HFFc6 (cell line): ENCODE data around the gene RAB27A. TPM values are rescaled to one million over a fixed set of nuclear protein-coding genes. Genes with fewer than 3 reads are reported as not detected.

Source experiments
- DNase-seq: peaks from one replicate; pipeline ENCODE4 v3.0.0-alpha.2; 2018
- H3K27ac Mint-ChIP-seq: 2 replicates; pipeline ENCODE4 v1.8.0; 2020; ENCODE audit warnings: mild to moderate bottlenecking, mixed read lengths
- H3K27me3 Mint-ChIP-seq: 2 replicates; pipeline ENCODE4 v1.8.0; 2021; ENCODE audit warnings: mild to moderate bottlenecking, moderate library complexity, mixed read lengths; ENCODE audit not compliant: insufficient read depth
- H3K36me3 Mint-ChIP-seq: 2 replicates; pipeline ENCODE4 v1.8.0; 2021; ENCODE audit warnings: low read depth, mixed read lengths
- H3K4me1 Mint-ChIP-seq: 2 replicates; pipeline ENCODE4 v1.8.0; 2020; ENCODE audit warnings: low read depth, mixed read lengths
- H3K4me3 Mint-ChIP-seq: 2 replicates; pipeline ENCODE4 v1.8.0; 2020; ENCODE audit warnings: mild to moderate bottlenecking, moderate library complexity, mixed read lengths
- H3K9me3 Mint-ChIP-seq: 2 replicates; pipeline ENCODE4 v1.8.0; 2020; ENCODE audit warnings: mild to moderate bottlenecking, mixed read lengths
- total RNA-seq, 6 experiments: library from RNA; stranded (reverse); fragmentation: NEBNext Ultra II Directional; extraction: Animal tissue kit (Norgen Biotek cat#: 25700); gene quantifications; 2 replicates in 1 of 6; 3 replicates in 5 of 6; pipeline ENCODE4 v1.2.3, GENCODE V29; 2021
- TF ChIP-seq, protein P1 (sequence below): fragments of 200-600 bp; sonication (generic); IDR thresholded peaks from 2 replicates; pipeline ENCODE4 v1.5.0; 2021; ENCODE audit warnings: antibody characterized with exemption, mild to moderate bottlenecking

The RAB27A gene
- total RNA-seq, 6 experiments from 2014 or later = 6.9 to 13.7 (median 13.0) TPM

DNA sequence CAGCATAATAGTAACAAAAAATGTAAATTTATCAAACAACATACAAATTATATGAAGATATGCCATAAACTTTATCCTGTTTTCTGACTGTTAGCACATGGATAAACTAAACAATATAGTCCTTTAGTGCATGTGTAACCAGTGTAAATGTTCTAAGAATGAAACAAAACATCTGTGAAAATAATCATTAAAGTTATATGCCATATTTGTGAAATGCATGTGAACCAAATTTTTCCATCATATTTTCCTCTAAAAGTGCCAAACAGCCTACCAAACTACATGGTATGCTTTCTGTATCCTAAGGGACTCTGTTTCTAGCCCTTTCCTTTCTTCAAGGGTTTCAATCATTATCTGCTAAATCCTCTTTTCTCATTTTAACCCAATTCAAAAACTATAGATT, 69.0 kb downstream of the RAB27A start:
- TF ChIP-seq, protein P1, sequence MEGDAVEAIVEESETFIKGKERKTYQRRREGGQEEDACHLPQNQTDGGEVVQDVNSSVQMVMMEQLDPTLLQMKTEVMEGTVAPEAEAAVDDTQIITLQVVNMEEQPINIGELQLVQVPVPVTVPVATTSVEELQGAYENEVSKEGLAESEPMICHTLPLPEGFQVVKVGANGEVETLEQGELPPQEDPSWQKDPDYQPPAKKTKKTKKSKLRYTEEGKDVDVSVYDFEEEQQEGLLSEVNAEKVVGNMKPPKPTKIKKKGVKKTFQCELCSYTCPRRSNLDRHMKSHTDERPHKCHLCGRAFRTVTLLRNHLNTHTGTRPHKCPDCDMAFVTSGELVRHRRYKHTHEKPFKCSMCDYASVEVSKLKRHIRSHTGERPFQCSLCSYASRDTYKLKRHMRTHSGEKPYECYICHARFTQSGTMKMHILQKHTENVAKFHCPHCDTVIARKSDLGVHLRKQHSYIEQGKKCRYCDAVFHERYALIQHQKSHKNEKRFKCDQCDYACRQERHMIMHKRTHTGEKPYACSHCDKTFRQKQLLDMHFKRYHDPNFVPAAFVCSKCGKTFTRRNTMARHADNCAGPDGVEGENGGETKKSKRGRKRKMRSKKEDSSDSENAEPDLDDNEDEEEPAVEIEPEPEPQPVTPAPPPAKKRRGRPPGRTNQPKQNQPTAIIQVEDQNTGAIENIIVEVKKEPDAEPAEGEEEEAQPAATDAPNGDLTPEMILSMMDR = no peak
- DNase-seq = no peak
- H3K4me3 Mint-ChIP-seq = peak overlapping the region; percentile 82

DNA sequence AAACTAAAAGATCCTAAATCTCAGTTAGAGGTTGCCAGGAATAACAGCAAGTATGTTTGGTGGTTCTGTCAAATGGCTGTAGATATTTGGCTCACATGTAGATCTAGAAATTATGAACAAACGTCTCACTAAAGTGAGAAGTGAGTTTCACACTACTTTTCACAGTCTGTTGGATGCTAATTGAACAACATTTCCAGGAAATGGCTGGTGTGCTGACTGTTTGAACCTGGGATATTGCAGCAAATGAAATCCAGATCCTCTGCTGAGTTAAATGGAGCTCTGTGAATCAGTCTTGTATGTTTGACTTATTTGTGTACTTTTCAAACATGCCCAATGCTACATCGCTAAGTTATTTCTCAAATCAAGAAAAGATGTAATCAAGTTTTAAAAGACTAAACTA, 71.6 kb downstream of the RAB27A start:
- Mint-ChIP-seq H3K4me1 (peaks cover 26% of the 10 kb centered on the region), H3K27ac (no peak overlapping the region), H3K9me3 (no peaks in the 10 kb centered on the region), H3K4me3 (no peak overlapping the region), H3K36me3 (no peaks in the 10 kb centered on the region), H3K27me3 (no peaks in the 10 kb centered on the region)
- TF ChIP-seq, protein P1 = no peak
- no peak for DNase-seq

More for the DNA sequence above, 69.0 kb downstream of the RAB27A start:
- Mint-ChIP-seq H3K4me1 (peaks cover 26% of the 10 kb centered on the region), H3K27me3 (no peaks in the 10 kb centered on the region), H3K9me3 (no peaks in the 10 kb centered on the region), H3K36me3 (no peaks in the 10 kb centered on the region), H3K27ac (peak overlapping the region; percentile 95)

DNA sequence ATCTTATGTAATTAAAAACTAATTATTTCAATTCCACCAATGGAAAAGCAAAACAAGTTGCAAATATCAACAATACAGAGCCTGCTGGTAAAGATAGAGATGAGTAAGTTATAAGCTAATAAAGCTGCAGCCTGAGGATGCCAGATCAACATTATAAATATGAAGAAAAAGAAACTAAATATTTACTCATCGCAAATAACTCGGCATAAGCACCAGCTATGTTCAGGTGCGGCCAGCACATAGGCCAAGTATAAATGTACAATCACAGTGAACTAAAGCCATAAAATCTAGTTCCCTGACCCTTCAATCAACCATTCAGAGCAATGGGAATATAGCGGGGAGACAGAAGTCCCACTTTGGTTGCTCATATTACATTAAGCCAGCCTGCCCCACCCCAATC, 85.1 kb downstream of the RAB27A start:
- no peaks in the 10 kb centered on the region; the same call in 1 of the 2 replicates for H3K4me1 Mint-ChIP-seq
- TF ChIP-seq, protein P1 = no peak
- H3K27ac Mint-ChIP-seq = no peak overlapping the region
- H3K4me3 Mint-ChIP-seq = no peak overlapping the region
- no peaks in the 10 kb centered on the region for H3K9me3 Mint-ChIP-seq
- H3K27me3 Mint-ChIP-seq = no peaks in the 10 kb centered on the region
- H3K36me3 Mint-ChIP-seq = no peaks in the 10 kb centered on the region
- DNase-seq = no peak

DNA sequence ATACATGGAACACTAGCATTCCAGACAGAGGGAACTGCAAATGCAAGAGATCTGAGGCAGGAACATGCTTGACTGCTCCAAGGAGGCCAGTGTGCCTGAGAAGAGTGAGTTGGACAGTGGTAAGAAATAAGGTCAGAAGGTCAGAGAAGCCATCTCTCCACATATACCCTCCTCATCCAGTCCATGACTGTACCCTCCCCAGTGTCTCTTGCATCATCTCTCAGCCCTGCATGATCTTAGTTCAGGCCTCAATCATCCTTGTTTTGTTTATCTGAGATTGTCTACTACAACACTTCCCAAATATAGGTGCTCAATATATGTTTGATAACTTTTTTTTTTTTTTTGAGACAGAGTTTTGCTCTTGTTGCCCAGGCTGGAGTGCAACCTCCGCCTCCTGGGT, 87.4 kb downstream of the RAB27A start:
- no peak for DNase-seq
- Mint-ChIP-seq H3K27ac (no peak overlapping the region), H3K9me3 (no peaks in the 10 kb centered on the region), H3K4me1 (no peaks in the 10 kb centered on the region; the same call in 1 of the 2 replicates), H3K36me3 (no peaks in the 10 kb centered on the region), H3K27me3 (0 out of 2 replicates have a peak, but pooled peaks cover 2% of the 10 kb centered on the region), H3K4me3 (no peak overlapping the region)
- TF ChIP-seq, protein P1 = no peak

DNA sequence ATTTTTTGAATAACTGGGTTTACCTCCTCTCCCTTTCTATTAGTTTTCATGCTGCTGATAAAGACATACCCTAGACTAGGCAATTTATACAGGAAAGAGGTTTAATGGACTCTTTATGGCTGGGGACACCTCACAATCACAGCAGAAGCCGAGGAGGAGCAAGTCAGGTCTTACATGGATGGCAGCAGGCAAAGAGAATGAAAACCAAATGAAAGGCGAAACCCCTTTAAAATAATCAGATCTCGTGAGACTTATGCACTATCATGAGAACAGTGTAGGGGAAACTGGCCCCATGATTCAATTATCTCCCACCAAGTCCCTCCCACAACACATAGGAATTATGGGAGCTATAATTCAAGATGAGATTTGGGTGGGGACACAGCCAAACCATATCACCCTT, 90.9 kb downstream of the RAB27A start:
- 0 out of 2 replicates have a peak, but pooled peaks cover 4% of the 10 kb centered on the region for H3K36me3 Mint-ChIP-seq
- TF ChIP-seq, protein P1 = no peak
- no peak overlapping the region for H3K4me3 Mint-ChIP-seq
- H3K9me3 Mint-ChIP-seq = no peaks in the 10 kb centered on the region
- no peak overlapping the region for H3K27ac Mint-ChIP-seq
- no peak for DNase-seq
- H3K27me3 Mint-ChIP-seq = 0 out of 2 replicates have a peak, but pooled peaks cover 2% of the 10 kb centered on the region
- no peaks in the 10 kb centered on the region; the same call in 1 of the 2 replicates for H3K4me1 Mint-ChIP-seq

DNA sequence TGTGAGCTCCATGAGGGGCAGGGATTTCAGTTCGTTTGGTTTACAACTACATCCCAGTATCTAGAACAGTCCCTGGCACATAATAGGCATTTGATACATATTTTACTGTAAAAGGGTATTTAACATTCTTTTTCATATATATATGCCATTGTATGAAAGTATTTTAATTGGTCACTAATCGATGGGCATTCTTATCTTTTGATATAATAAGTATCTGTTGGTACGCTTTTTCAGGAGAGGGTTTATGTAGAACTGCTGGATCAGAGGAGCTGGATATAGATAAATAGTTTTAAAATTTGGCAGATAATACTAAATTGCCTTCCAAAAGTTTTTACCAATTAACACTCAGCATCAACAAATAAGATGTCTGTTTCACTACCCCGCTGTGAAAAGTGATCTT, 91.9 kb downstream of the RAB27A start:
- TF ChIP-seq, protein P1 = no peak
- Mint-ChIP-seq H3K36me3 (0 out of 2 replicates have a peak, but pooled peaks cover 4% of the 10 kb centered on the region), H3K4me3 (no peak overlapping the region), H3K4me1 (peaks cover 8% of the 10 kb centered on the region), H3K27me3 (0 out of 2 replicates have a peak, but pooled peaks cover 2% of the 10 kb centered on the region), H3K9me3 (no peaks in the 10 kb centered on the region), H3K27ac (no peak overlapping the region)
- DNase-seq = no peak
